B cell (primary cell): ENCODE results near the gene SLC2A6.

Source experiments
- CTCF ChIP-seq: fragments of 200-600 bp; IDR thresholded peaks from one replicate; pipeline ENCODE4 v1.8.0; 2022; ENCODE audit warnings: antibody characterized with exemption, mild to moderate bottlenecking
- EZH2 ChIP-seq: IDR thresholded peaks from 2 replicates; pipeline ENCODE4 v1.6.1; 2012; ENCODE audit warnings: borderline replicate concordance, low read depth, mild to moderate bottlenecking, moderate library complexity, low read length; ENCODE audit not compliant: insufficient read depth, poor library complexity, severe bottlenecking

GRCh38 chr9:133499892-133500270 is 21.0 kb upstream of the SLC2A6 start:
- TF ChIP-seq CTCF, result no peak
- no peak for TF ChIP-seq EZH2
